ENCODE measurements around the gene LDB2.
"Not testable (repeated sequence)": the region's sequence is repeated elsewhere in the genome, so short reads cannot be mapped to it uniquely, and the experiment has no call there.

Gene LDB2

GRCh38 chr4:16544869-16545268 is 353.6 kb downstream of the LDB2 start:
- no peak for DNase-seq (ENCODE audit: low read depth)

- DNase-seq (ENCODE audit: low read depth) = no peak
Measured at GRCh38 chr4:16544251-16544721, 354.2 kb downstream of the LDB2 start.

GRCh38 chr4:16537926-16538325 is 360.5 kb downstream of the LDB2 start:
- no peak for DNase-seq (ENCODE audit: low read depth)

DNA sequence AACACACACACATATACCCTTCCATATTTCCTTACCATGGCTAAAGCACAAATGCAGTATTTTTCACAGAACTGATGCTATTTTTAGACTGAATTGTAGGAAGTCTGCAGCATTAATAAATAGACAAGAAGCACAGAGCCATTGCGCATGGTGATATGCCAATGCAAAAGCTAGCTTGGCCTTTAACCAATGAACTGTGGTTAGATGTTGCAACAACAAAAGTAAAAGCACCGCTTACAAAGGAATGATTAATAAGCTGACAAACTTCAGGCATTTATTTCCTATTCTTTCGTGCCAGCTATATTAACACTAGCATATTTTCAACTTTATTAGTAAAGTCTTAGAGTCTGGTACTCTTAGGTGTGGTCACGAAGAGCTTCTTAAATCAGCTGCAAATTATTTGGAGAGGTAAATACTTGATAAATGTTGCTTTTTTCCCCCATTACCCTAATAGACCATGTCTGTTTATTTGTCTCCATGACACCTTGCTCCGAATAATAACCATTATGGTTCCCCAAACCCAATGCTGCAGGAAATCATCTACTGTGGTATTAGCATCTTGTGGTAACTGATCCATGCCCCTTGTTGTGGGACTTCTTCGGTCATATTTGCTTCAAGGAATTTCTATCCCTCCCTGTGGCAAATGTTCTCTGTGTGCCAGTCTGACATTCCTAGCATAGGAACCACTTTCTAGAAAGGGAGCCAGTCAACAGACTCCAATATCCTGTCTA is 366.0 kb downstream of the LDB2 start:
- DNase-seq (ENCODE audit: low read depth) = no peak

DNA sequence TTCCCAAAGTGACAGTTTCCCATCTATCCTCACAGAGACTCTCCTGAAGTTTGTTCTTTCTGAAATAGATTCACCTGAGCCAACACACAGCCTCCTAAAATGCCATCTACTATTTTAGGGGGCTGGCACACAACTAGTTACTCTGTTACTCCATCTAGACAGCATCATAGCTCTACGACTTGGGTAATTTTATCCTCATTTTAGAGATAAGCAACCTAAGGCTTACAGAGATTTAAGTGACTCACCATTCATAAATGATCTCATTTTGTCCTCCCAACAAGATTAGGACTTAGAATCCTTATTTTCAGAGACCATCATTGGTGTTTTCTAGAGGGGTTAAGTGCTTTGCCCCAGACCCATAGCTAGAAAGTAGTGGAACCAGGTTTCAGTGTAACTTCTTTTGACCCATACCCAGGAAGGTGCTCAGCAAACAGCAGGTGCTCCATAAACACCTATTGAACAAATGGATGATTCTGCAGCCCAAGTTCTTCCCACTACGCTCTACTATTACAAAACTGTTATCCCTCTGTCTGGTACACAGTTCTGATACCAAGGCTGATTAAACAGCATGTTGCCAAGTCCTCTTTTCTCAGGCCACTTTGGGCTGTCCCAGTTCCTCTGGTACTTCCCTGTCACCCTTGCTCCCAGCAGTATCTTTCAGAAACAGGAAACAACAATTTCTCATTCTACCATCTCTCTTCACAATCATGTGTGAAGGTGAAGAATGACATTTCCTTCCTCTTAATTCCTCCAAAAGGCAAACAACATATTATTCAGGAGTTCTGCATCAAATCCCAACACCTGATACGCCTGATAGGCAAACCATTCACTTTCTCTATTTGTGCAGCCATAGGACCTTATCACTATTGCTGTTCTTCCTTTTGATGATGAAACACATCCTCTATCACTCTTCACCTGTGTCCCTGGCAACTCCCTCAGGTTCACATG is 367.5 kb downstream of the LDB2 start:
- no peak for DNase-seq (ENCODE audit: low read depth)

DNA sequence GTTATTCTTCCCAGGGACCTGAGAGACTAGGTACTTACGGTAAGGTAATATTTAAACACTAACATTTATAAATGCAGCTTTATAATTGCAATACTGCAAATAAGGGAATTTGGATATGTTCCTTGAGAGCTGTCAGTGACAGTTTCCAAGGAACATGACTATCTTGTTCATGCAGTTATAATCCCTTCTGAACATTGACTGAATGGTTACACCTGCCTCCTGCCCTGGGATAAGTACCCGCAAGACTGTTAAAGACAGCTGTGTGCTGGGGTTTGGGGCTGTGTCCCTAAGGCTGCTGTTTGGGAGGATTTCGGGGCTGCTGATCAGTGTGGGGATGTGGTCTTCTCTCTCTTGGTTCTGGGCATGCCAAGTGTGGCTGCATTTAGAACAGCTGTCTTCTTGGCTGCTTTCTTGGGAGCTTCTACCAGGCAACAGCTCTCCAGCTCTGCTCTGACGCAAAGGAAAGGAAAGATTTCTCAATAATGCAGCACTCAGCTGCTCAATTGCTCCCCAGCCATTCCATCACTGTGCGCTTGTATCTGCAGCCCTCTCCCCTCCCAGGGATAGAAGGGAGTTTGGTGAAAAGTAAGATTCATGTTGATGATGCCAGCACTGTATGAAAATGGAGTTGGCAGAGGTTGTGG is 373.4 kb downstream of the LDB2 start:
- DNase-seq (ENCODE audit: low read depth) = no peak

DNA sequence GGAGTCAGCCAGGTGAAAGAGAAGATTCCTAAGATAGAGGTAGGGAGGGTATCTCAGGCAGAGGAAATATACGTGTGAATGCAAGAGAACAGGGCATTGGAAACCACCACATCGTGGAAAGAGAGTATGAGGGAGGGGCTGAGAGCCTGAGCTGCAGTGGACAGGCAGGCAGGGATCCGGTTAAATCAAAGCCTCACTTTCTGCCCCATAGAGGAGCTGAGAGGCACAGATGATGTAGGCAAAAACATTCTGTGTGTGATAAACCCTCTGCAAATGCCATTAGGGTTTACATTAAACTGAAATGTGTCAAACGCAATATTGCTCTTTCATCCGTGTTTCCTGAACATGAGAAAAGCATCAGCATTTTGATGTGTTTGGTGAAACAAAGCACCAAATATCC is 374.0 kb downstream of the LDB2 start:
- DNase-seq (ENCODE audit: low read depth) = no peak

DNA sequence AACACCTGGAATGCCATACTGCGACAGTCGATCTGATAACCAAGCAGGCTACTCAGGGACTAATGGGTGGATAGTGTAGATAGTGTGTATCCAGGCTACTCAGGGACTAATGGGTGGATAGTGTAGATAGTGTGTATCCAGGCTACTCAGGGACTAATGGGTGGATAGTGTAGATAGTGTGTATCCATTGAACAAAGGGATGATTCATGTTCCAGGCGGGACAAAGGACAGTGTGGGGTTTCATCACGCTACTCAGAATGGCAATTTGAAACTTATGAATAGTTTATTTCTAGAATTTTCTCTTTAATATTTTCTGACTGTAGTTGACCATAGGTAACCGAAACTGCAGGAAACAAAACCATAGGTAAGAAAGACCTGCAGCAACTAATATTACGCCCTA is 374.9 kb downstream of the LDB2 start:
- DNase-seq (ENCODE audit: low read depth) = not testable (repeated sequence)

DNA sequence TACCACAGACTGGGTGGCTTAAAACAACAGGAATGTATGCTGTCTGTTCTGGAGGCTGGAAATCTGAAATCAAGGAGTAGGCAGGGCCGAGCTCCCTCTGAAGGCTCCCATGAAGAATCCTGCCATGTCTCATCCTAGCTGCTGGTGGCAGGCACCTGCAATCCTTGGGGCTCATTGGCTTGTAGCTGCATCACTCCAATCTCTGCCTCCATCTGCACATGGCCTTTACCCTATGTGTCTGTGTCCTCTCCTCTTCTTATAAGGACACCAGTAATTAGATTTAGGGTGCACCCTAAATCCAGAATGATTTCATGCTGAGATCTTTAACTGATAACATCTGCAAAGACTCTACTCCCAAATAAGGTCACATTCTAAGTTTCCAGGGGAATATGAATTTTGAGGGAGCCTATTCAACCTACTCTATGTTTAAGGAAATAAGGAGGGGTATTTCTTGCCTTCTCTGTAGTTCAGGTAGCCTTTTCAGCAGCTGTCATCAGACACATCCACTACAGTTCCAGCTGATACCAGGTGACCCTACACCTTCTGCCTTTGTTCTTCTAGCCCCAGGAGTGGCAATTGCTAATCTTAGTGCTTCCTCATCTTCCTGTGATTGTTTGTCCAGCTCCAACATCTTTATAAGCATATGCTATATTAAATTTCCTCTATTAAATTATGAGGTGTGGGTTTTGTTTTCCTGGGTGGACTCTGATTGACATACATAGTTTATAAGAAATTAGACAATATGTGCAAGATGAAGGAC is 377.1 kb downstream of the LDB2 start:
- DNase-seq (ENCODE audit: low read depth) = no peak

DNA sequence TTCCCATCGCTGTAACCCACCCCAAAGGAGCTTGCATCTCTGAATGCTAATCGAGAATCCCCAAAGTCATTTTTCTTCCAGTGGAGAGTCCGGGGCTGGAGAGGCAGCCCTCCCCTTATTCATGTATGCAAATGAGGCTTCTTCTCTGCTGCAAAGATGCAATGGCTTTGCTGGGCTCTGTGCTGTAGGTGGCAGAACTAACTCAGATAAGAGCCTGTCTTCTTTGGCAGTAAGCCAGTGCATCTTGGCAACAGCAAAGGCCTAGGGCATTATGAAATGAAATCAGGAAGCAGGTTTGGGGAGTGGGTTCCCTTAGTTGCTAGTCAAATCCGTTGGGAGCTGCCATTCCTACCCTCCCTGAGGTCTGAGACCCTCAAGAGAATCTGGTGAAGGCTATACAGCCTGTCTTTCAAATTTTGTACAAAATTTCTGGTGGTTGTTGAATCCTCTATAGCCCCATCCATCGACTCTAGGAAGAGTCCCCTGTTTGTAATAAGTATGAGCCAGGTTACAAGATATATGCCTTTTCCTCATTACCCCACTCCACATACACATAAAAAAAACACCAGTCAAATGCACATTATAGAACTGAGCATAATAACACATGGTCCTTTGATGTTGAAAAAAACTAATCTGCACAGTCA is 381.5 kb downstream of the LDB2 start:
- no peak for DNase-seq (ENCODE audit: low read depth)

- DNase-seq (ENCODE audit: low read depth) = no peak
Measured at GRCh38 chr4:16513876-16514275, 384.6 kb downstream of the LDB2 start.

- DNase-seq (ENCODE audit: low read depth) = no peak
Measured at GRCh38 chr4:16508968-16509367, 389.5 kb downstream of the LDB2 start.

- DNase-seq (ENCODE audit: low read depth) = no peak
Measured at GRCh38 chr4:16505726-16506125, 392.7 kb downstream of the LDB2 start.

DNA sequence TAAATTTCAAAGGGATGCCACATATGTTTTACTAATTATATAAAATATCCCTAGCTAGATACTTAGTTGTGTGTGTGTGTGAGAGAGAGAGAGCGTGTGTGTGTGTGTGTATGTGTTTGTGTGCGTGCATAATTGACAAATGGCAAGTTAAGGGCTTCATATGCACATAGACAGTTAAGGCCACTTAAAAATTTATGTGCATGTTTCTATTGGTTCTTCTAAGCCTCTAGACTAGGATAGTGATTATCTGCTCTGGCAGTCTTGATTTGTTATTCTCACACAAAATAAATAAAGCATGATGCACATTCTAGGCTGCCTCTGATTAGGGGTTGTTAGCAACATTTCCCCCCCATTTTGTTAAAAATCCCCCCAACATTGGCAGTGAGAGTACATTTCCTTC is 393.2 kb downstream of the LDB2 start:
- no peak for DNase-seq (ENCODE audit: low read depth)

- no peak for DNase-seq (ENCODE audit: low read depth)
Measured at GRCh38 chr4:16503421-16504100, 394.9 kb downstream of the LDB2 start.

- no peak for DNase-seq (ENCODE audit: low read depth)
Measured at GRCh38 chr4:16498978-16499377, 399.5 kb downstream of the LDB2 start.

GRCh38 chr4:16496501-16496900 is 401.9 kb downstream of the LDB2 start:
- DNase-seq (ENCODE audit: low read depth) = no peak

- DNase-seq (ENCODE audit: low read depth) = no peak
Measured at GRCh38 chr4:16492872-16493271, 405.6 kb downstream of the LDB2 start.

- no peak for DNase-seq (ENCODE audit: low read depth)
Measured at GRCh38 chr4:16489226-16489625, 409.2 kb downstream of the LDB2 start.

GRCh38 chr4:16488084-16488483 is 410.4 kb downstream of the LDB2 start:
- DNase-seq (ENCODE audit: low read depth) = no peak

DNA sequence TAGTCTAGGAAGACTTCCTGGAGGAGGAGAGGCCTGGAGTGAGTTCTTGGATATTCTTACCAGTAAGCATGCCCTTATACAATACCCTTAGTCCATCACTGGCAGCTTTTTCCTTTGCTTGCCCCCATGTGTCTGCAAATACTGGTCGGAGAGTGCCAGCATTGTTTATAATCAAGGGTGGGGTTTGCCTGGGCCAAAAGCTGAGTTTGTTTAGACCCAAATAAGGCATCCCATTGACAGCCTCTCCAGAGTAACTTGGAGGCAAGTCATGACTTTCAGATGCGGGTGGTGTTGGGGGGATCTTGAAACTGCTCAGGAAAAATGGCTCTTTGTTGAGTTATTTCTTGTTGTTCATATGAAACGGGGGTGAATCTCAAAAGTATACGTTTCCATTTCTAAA is 413.7 kb downstream of the LDB2 start:
- DNase-seq (ENCODE audit: low read depth) = no peak

Measured in stimulated activated CD8-positive, alpha-beta memory T cell treated with anti-CD3 and anti-CD28 coated beads, Interleukin-12 subunit alpha, Interleukin-12 subunit beta, amount 100 ng/mL, for 4 hours (primary cell).